PFSK-1 (cell line): ENCODE measurements around the gene GABPB1.

Source experiments
- POLR2AphosphoS5 ChIP-seq: IDR thresholded peaks from 2 replicates; pipeline ENCODE4 v1.6.1; 2012; ENCODE audit warnings: low read depth, mild to moderate bottlenecking, control low read depth, low read length, moderate library complexity
- SIN3A ChIP-seq: IDR thresholded peaks from 2 replicates; pipeline ENCODE4 v1.6.1; 2012; ENCODE audit warnings: mild to moderate bottlenecking, low read length, moderate library complexity, borderline replicate concordance; ENCODE audit not compliant: insufficient read depth

- no peak for TF ChIP-seq SIN3A
- TF ChIP-seq POLR2AphosphoS5, result no peak
Measured at GRCh38 chr15:50339717-50340116, 15.3 kb downstream of the GABPB1 start.
